NT2/D1 (cell line): ENCODE measurements around the gene GCGR.

ENCODE experiments used
- SUZ12 ChIP-seq: IDR thresholded peaks from 2 replicates; pipeline ENCODE4 v1.6.1; 2011; ENCODE audit not compliant: insufficient read length, insufficient read depth; ENCODE audit errors: extremely low read depth
- YY1 ChIP-seq: IDR thresholded peaks from 2 replicates; pipeline ENCODE4 v1.6.1; 2011; ENCODE audit not compliant: insufficient read length, insufficient read depth
- ZNF274 ChIP-seq: IDR thresholded peaks from 2 replicates; pipeline ENCODE4 v1.6.1; 2011; ENCODE audit warnings: mild to moderate bottlenecking, low read depth, low read length

DNA sequence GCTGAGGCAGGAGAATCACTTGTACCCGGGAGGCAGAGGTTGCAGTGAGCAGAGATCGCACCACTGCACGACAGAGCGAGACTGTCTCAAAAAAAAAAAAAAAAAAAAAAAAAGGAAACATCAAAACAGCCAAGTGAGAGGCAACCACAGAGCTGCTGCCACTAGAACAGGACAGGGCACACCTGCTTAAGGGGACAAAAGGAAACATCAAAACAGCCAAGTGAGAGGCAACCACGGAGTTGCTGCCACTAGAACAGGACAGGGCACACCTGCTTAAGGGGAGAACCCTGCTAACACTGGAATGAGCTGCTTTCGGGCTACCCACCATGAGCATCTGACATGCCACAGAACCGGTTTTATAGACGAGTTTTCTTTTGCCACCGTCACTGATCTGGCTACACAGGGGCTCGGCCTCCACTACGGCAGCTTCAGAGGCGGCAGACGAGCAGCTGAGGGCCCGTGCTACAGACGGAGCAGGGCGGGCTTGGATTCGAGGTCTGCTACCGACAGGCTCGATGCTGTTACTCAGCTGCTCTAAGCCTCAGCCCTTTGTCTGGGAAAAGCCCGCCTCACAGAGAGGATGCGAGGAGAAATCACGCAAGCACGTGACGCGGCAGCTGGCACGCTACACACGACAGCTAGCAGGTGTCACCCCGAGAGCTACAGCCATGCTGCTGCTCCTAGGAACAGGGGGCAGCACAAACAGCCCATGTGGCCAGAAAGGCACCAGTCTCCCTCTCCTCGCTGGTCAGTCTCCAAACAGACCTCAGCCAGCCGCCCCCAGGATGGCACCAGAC is 54.4 kb downstream of the GCGR start:
- TF ChIP-seq ZNF274 (no peak), SUZ12 (no peak), YY1 (no peak)
